GM21526 (cell line): Measurements from ENCODE around the gene GALC.
A peak's percentile ranks its signal among the peaks of the same experiment; 100 is the strongest.

ENCODE experiments used
- ATAC-seq: cut with Tn5 transposase; IDR thresholded peaks from one replicate; pipeline ENCODE4 v1.9.1; 2021; ENCODE audit warnings: moderate library complexity; ENCODE audit not compliant: unreplicated experiment, low FRiP score

Gene GALC

DNA sequence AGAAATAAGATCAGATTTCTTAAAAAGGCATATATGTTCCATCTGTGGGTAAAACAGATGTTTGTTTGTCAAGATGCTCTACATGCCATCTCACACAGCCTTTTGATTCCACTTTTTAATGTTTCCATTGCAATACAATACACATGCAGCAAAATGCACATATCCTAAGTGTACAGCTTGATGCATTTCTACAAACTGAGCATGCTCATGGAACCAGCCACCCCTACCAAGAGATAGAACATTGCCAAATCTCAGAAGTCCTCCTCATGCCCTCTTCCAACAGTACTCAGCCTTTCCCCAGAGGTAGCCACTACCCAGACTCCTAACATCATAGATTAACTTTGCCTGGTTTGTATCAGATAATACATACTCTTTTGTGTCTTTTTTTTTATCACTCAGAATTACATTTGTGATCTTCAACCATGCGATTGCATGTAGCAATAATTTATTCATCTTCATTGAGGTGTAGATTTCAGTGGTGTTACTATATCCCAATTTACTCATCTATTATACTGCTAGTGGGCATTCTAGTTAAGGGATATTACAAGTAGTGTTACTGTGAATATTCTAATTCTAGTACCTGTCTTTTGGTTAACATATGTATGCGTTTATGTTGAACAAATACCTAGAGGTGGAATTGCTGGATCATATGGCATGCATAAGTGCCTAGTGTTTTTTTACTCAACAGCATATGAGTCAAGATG, 15.2 kb upstream of the GALC start:
- no peak for ATAC-seq

DNA sequence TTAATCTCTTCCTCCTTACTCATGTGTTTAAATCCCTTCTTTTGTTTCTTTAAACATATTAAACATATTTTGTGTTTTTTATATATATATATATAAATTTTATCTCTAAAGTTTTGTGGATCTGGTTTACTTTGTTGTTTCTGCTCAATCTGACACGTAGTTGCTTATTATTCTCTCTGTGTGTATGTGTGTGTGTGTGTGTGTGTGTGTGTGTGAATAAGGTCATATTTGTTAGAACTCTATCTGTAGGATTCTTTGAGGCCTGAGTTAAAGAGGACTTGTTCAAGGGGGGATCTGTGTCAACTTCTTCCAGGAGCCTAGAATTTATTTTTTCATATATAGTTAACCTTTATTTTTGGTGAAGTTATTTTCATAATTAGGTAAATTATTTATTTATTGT, 14.6 kb upstream of the GALC start:
- no peak for ATAC-seq

DNA sequence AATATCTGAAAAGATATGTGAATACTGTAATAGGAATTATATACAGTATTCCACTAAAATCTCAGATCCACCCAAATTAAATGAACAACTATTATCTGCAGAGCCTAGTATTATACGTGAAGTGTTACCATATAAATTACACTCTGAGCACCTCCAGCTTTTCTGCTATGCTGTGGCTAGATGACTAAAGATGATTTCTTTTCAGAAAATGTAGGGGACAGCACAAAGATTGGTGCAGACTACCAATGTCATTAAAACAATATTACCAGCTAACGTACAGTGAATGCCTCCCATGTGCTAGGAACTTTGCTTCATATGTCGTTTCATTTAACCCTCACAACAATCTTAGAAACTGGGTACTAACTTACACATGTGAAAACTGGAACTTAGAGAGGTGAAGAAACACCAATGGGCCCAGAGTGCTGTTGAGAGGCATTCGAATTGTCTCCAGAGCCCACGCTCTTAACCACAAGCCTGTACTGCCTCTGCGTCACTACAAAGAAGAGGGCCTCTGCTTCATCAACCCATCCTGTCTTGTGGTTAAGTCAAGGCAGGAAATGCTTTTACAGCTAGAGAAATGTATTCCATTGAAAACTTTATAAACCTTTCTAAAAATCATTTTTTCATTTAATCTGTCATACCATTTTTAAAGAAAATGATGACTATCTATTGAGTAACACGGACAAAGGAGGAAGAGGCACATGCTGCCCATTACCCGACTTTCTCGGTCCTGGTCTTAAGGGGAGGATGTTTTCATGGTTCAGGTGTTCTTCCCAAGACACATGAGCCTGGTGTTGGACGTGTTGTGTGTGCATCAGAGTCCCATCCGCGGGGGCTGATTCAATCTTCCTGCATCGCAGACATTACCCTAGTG, 13.2 kb upstream of the GALC start:
- ATAC-seq: peak; percentile 96

DNA sequence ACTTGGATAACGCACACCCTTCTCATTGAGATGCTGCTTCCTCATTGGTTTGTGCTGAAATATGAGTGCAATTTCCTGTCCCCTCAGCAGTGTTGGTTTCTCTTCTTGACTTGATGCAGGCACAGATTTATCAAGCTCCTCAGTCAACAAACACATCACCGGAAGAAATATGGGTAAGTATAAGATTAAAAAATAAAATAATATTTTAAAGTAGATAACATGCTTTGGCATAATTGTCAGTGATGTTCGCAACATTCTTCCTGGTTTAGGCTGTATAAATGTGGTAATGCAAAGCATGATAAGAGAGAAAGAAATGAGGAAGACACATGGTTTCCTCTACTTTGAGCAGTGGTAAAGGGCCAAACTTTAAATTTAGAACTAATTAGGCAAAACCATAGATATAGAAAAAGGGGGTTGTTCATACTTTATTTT, 12.1 kb upstream of the GALC start, which contains the start of gene GPR65:
GPR65 (plus strand) TSS at position 86 of the 432 bp plus-strand sequence. CDS start 5,713 bp downstream, outside the sequence.
- peak; percentile 74 for ATAC-seq

DNA sequence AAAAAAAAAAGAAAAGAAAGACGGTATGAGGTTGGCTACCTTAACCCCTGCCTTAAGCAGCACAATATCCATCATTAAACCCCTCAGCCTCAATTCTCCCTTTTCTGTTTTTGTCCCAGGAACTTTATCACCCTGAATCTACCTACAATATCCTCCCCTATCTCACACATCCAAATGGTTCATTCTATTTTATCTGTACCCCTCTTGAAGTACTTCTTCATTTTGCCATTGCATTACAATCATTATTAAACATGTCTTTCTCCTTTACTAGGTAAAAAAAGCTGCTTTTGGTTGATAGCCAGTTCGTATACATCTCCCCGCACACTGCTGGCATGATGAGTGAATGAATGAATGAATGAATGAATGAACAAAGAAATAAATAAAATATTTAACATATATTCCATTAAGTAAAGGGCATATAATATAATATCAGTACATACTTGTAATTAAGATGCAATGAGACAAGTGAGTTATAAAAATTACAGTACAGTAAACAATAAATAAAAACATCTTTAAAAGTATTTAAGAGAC, 11.6 kb upstream of the GALC start:
- ATAC-seq: no peak

DNA sequence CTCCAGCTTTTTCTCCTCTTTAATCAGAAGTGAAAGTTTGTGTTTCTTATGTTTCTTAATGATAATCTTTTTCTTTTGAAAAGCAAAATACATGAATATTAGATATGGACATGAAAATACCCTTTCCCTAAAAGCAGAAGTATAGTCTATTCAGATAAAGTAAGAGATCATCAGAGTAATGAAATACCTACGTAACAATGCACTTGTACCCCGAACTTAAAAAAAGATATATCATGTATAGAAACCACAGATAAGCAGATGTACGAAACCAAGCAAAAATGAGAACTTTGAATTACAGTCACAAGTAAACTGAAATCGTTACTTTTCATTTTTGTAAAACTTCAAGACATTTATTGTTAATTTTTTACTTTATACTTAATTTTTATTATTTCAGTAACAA, 10.4 kb upstream of the GALC start:
- no peak for ATAC-seq

DNA sequence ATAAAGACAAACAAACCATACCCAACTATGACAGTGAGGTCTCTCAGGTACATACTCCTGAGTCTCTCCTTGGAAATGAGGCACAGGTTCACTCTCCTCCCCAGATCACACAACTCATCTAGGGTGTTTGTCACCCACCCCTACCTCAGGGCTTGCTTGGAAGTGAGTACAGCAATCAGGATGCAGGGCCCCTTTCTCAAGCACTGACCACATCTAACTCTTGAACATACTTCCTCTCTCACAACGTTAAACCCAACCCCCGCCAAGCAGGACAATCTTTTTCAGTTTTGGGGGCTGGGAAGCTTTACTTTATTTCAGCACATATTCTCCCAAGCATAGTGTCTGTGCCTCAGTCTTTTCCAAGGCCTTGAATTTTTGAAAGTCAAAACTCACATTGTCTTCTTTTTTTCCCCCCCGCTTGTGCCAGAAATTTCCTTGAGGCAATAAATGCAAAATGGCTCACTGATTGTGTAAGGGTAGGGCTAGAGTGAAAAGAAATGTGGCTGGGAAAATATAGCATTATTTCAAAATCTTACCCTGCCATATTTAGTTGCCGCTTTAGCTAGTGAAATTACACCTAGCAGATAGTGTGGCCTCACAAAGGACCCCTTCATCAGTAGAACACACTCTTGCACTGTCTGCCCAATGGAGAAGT, 9.6 kb upstream of the GALC start:
- ATAC-seq: no peak

DNA sequence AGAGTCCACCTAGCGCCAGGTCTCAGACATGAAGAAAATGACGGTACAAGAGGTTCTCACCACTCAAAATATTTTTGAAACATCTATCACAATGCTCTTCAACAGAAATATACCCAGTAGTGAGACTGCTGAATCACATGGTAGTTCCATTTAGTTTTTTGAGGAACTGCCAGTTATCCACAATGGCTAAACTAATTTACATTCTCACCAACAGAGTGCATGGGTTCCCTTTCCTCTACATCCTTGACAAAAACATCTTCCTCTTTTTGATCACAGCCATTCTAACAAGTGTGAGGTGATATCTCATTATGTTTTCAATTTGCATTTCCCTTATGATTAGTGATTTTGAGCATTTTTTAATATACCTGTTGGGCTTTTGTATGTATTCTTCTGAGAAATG, 6.3 kb upstream of the GALC start:
- ATAC-seq: no peak

DNA sequence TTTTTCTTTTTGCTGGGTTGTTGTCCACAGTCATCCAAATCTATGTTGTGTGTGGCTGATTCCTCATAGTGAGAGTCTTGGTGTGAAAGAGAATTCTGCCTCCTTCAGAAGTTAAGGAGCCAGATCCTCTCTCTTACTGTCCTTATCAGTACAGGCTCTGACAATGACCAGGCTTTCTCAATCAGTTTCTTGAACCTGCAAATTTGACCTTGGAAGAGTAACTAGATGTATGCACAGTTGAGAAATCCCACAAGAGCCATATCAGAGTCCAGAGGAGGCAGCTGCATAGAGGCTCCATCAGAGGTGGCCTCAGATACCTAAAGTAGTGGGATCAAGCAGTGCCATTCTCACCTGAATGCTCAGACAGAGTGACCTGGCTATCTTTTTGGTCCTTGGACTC, 5.5 kb upstream of the GALC start:
- no peak for ATAC-seq

DNA sequence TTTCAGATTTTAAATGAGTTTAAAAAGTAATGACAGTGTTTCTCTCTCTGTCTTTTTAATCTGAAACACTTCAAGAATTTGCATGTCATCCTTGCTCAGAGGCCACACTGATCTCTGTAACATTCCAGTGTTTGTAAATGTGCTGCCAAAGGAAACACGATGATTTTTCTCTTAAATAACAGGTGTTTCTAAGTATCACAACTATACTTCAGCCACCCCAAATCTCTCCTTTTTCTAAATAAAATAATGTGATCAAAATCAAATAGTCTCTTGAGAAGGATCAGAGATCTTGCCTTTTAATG, 3.3 kb upstream of the GALC start:
- no peak for ATAC-seq

DNA sequence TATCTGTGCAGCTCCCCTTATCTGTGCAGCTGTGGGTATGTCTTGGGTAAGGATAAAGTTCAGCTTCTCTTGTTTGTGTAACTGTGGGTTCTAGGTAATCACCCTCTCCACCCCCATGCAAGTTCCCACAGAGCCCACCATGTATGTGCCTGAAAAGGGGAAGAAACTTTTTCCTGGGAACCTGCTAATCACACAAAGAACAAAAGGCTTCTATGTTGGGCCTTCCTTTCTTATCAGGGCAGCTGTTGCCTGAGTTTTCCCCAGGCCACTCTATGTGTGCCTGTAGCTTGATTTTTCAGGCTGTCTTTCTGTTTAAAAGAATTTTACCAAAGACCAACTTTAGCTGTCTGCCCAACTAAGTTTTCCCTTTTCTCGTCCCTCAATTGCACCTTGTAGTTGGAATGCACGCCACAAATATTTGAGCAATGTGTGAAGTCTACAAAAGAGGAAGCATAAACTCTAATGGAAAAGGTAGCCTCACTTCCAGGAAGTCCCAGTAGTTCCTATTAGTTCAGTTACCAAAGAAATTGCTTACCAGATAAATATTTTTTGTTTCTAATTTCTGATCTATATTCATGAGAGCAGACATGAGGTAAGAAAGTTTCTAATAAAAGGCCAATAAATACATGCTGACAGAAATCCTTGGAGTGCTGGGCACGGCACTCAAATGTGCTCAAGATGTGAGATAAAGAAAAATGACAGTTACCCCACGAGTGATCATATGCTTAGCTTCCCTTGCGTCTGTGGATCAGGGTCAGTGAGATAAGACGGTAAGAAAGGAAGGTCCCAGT, 2.7 kb upstream of the GALC start:
- ATAC-seq: no peak

DNA sequence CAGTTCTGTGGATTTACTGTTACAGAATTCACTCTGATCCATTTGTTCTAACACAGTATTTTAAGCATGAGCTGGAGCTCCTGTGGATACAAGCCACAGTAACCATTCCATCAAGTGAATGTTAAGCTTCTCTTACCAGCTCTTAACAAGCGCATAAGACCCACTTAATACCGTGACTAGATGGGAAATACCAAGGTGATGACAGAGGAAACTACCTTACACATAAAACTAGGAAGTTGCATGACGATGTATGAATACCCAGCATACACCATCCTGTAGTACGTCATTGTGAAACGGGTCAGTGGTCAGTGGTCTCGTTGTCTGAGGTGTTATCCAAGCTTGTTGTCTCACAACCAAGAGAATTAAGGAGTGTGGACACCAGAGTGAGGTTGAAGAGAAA, 2.0 kb upstream of the GALC start:
- peak; percentile 35 for ATAC-seq

DNA sequence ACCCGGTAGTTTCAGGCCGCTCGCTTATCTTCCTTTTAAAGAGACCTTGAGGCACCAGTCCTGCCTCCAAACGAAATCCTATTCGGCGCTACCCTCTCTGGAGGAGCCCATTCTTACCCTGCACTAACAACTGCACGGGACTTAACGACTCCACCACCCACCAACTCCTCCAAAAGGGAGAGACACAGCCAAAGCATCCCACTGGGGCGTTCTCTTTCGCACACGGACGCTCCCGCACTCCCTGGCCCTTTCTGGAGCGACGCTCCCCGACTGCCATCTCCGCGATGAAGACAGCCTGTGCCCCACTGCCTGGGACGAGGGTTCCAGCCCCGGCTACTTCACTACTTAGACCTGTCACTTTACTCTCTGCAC, 650 bp downstream of the GALC start:
- ATAC-seq: peak; percentile 4

DNA sequence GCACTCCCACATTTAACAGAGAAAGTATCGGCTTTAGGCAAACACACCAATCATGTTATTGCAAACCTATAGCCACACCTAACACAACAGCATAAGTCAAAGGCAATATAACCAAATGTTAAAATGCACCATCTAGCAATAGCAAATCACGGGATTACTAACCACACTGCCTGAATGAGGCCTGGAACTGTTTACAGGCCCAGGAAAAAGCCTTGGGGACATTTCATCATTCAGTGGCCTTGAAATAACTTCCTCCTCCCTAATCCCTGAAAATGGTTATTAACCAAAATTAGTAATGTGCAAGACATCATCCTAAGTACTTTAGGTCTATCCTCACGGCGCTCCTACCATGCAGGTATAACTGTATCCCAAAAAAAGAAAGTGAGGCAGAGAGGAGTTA, 2.3 kb downstream of the GALC start:
- ATAC-seq: no peak

DNA sequence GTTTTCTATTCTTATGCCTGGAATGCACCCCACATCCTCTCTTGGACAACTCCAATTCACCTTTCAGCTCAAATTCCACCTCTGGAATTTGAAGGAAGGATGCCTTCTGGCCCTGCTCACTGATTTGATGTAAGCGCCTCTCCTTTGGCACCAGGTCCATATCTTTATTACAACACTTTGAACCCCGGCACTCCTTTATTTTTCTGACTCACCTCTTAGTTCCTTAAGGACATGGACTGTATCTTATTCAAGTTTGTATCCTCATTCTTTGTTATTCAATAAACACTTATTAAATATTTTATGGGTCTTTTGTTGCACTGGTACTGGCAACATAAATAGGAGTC, 3.1 kb downstream of the GALC start:
- ATAC-seq: no peak

DNA sequence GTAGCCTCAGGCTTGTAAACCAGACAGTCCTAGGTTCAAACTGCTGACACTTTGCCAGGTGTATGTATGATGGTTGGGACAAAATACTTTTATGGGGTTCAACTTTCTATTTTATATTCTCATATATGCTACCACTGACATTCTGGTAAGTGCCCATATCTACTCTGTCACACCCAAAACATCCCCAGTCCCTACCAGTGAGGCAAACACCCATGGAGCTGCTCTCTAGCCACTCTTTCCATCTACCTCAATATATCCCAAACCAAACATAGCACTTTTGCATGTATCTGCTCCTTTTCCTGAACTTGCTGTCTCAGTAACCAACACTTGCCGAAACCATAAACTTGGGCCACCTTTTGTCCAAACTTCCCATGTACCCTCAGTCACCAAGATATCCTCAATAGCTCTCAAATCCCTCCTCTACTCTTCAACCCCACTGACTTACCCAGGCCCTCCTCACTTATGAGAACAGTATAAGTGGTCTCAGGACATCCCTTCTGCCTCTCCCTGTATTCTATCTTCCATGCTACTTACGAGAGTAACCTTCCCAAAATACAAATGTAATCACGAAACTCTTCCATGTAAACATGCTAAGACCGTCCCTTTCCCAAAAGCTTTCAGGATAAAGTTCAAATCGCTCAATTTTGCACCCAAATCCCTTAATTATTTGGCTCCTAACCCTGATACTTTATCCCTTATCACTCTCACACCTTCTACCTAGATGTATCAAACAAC, 3.6 kb downstream of the GALC start:
- ATAC-seq: no peak

DNA sequence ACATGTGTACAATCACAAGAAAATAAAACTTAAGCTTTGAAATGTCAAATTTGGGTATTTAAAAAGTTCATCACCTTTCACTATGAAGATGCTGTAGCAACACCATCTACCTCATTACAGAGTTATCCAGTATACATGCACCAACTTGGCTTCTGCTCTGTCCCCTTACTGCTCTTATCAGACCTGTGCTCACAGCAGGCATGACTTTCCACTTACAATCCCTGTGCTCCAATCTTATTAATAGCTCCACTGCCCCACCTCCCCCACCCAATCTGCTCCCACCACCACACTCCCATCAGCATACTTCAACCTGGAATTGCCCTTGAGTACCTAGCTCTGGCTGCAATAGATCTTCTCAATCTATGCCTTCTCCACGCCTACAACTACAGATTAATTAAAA, 13.3 kb downstream of the GALC start:
- no peak for ATAC-seq

DNA sequence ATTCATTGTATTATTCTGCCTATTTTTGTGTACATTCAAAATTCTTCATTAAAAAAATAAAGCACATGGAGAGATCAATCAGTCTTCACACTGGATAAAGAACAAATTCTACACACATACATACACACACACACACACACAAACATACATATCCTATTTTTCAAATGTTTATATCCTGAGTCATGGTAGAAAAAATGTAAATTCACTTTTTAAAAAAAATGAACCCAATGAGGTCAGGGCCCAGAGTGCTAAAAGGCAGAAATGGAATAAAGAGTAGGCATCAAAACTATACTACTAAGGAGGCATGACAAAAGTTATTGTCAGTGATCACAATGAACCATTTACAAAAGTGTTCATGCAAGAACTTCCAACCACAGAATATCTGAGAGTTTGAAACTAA, 17.3 kb downstream of the GALC start:
- no peak for ATAC-seq

DNA sequence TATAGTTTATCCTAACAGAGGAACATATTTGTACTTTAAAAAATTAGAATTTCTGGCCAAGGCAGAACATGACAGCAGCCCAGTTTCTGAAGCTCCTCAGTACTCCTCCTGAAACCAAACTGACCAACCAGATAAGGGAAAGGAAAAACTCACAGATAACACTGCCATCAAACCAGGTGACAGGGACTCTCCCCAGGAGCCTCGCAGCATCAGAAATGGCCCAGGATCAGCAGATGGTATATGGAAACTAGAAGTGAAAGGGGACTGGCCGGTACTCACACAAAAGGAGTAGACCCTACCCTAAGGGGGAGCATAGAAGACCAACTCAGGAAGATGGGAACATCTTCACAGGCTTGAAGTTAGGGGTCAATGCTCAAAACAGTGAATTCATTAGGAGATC, 22.0 kb downstream of the GALC start:
- peak; percentile 90 for ATAC-seq

DNA sequence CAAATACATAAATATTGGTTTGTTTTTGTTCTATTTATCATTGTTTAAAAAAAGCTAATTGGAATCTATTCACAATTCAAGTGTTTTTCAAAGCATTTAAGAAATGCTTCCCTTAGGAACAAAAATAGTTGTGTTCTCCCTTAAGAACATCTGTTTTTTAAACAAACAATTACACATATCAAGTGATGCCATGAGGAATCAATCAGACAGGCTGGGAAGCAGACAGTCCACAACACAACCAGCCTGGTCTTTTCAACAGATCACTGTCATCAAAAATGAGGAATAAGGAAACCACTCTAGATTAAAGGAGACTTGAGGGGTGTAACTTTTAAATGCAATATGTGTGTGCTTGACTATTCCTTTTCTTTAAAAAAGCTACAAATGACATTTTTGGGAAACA, 25.5 kb downstream of the GALC start:
- ATAC-seq: no peak
